Esophagus muscularis mucosa (tissue), 3 donors: Measurements from ENCODE around the gene GRK4.
"Not testable (repeated sequence)": the region's sequence is repeated elsewhere in the genome, so short reads cannot be mapped to it uniquely, and the experiment has no call there.

Source experiments
- POLR2A ChIP-seq: fragments of 450-650 bp; IDR thresholded peaks from one replicate; pipeline ENCODE4 v1.6.1; 2017; ENCODE audit warnings: antibody characterized with exemption, moderate library complexity, mild to moderate bottlenecking, low read depth
- TF ChIP-seq, protein P1 (sequence below), 3 experiments: fragments of 200-600 bp in 2 of 3; fragments of 450-650 bp in 1 of 3; sonication (generic) in 2 of 3; IDR thresholded peaks; one replicate each; pipeline ENCODE4 v1.5.1; 2017 to 2019; ENCODE audit warnings: antibody characterized with exemption in 3 of 3, mild to moderate bottlenecking in 2 of 3, moderate library complexity in 1 of 3

DNA sequence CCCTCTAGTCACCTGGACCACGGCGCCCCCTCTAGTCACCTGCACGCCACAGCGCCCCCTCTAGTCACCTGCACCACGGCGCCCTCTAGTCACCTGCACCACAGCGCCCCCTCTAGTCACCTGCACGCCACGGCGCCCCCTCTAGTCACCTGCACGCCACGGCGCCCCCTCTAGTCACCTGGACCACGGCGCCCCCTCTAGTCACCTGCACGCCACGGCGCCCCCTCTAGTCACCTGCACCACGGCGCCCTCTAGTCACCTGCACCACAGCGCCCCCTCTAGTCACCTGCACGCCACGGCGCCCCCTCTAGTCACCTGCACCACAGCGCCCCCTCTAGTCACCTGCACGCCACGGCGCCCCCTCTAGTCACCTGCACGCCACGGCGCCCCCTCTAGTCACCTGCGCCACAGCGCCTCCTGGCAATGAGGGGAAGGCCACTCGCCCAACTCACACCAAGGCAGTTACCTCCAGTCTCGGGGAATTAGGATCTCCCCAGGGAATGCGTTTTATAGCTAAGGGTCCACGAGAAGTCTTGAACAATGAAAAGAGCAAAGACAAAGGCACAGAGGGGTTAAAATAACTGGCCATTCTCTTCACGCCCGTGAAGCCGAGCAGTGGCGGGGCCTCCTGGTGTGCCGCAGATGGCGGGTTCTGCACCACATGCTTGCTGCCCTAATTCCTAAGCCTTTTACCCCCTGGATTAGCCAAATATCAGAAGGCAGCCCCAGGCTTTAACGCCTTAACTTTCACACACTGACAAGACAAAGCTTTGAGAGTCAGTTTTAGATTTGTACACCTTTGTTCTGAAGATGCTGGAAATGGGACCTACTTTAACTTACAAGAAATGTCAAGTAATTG, 8.0 kb upstream of the GRK4 start:
- TF ChIP-seq, protein P1, sequence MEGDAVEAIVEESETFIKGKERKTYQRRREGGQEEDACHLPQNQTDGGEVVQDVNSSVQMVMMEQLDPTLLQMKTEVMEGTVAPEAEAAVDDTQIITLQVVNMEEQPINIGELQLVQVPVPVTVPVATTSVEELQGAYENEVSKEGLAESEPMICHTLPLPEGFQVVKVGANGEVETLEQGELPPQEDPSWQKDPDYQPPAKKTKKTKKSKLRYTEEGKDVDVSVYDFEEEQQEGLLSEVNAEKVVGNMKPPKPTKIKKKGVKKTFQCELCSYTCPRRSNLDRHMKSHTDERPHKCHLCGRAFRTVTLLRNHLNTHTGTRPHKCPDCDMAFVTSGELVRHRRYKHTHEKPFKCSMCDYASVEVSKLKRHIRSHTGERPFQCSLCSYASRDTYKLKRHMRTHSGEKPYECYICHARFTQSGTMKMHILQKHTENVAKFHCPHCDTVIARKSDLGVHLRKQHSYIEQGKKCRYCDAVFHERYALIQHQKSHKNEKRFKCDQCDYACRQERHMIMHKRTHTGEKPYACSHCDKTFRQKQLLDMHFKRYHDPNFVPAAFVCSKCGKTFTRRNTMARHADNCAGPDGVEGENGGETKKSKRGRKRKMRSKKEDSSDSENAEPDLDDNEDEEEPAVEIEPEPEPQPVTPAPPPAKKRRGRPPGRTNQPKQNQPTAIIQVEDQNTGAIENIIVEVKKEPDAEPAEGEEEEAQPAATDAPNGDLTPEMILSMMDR (IDR thresholded peaks at IDR 0.05) = not testable (repeated sequence)
- not testable (repeated sequence) for TF ChIP-seq POLR2A
